B cell (primary cell): ENCODE measurements around the gene RRP12. TPM values are rescaled to one million over a fixed set of nuclear protein-coding genes. Genes with fewer than 3 reads are reported as not detected.

Experiments used
- ATAC-seq: fragments of 200-7000 bp; cut with Tn5 transposase; one replicate; pipeline ENCODE4 v1.10.0; 2021; ENCODE audit warnings: low read depth, mild to moderate bottlenecking, moderate number of reproducible peaks, moderate library complexity
- CTCF ChIA-PET: fragments of 350-600 bp; sonication (Branson Sonifier 250); formaldehyde crosslinking; loops from one replicate; lab custom pipeline; 2021; ENCODE audit warnings: antibody characterized with exemption, inconsistent platforms; lab: Charles Lee
- POLR2A ChIA-PET: fragments of 350-600 bp; sonication (Branson Sonifier 250); formaldehyde crosslinking; loops from one replicate; lab custom pipeline; 2021; ENCODE audit warnings: antibody characterized with exemption; lab: Charles Lee
- DNase-seq: peaks from one replicate; pipeline ENCODE4 v3.0.0; 2013
- H2AFZ ChIP-seq: 2 replicates; pipeline ENCODE4 v1.6.1; 2012; ENCODE audit warnings: mild to moderate bottlenecking, low read depth, low read length; ENCODE audit not compliant: insufficient read depth, poor library complexity, severe bottlenecking
- H3K27ac ChIP-seq, 2 donors: 1 replicate in 1 of 2; 2 replicates in 1 of 2; pipeline ENCODE4 v1.5.1; 2012 to 2013; ENCODE audit warnings: low read length in 2 of 2, mild to moderate bottlenecking in 2 of 2, moderate library complexity in 1 of 2
- H3K27me3 ChIP-seq, 4 experiments: fragments of 200-600 bp in 1 of 4; sonication (generic) in 1 of 4; replicated peaks in 1 of 4; 1 replicate in 2 of 4; 2 replicates in 2 of 4; pipeline versions ENCODE4 v1.6.1 to v1.7.0; 2013 to 2016; ENCODE audit warnings: low read length in 3 of 4, mild to moderate bottlenecking in 2 of 4, mixed read lengths in 1 of 4, moderate library complexity in 1 of 4; ENCODE audit not compliant: insufficient read depth in 4 of 4, control insufficient read depth in 3 of 4; ENCODE audit errors: control extremely low read depth in 1 of 4
- H3K36me3 ChIP-seq, 2 experiments: replicated peaks in 1 of 2; 1 replicate in 1 of 2; 2 replicates in 1 of 2; pipeline versions ENCODE4 v1.6.1 to v1.7.1; 2013; ENCODE audit warnings: low read length in 1 of 2; ENCODE audit not compliant: insufficient read depth in 2 of 2, control insufficient read depth in 1 of 2; ENCODE audit errors: control extremely low read depth in 1 of 2, extremely low read depth in 1 of 2
- H3K4me1 ChIP-seq, 2 donors: fragments of 200-600 bp in 1 of 2; sonication (generic) in 1 of 2; 1 replicate in 1 of 2; 2 replicates in 1 of 2; pipeline versions ENCODE4 v1.5.1 to v1.6.1; 2013 to 2017; ENCODE audit warnings: low read length in 2 of 2; ENCODE audit not compliant: control insufficient read depth in 2 of 2, insufficient read depth in 2 of 2
- H3K4me2 ChIP-seq: replicated peaks from 2 replicates; pipeline ENCODE3; 2012; ENCODE audit warnings: mild to moderate bottlenecking, low read depth, low read length; ENCODE audit not compliant: poor library complexity, severe bottlenecking
- H3K4me3 ChIP-seq, 5 experiments: fragments of 200-600 bp in 1 of 5; sonication (generic) in 1 of 5; 1 replicate in 3 of 5; 2 replicates in 2 of 5; pipeline versions ENCODE4 v1.5.1 to v1.7.0; 2011 to 2016; ENCODE audit warnings: low read length in 4 of 5, mild to moderate bottlenecking in 4 of 5, low read depth in 2 of 5, control low read depth in 1 of 5, moderate library complexity in 1 of 5; ENCODE audit not compliant: insufficient read depth in 1 of 5; ENCODE audit errors: control extremely low read depth in 1 of 5, extremely low read depth in 1 of 5
- H3K79me2 ChIP-seq: fragments of 200-600 bp; sonication (generic); one replicate; pipeline ENCODE4 v1.6.0; 2016; ENCODE audit warnings: low read length; ENCODE audit not compliant: control insufficient read depth, insufficient read depth
- H3K9ac ChIP-seq: fragments of 200-600 bp; sonication (generic); 2 replicates; pipeline ENCODE4 v1.6.1; 2017; ENCODE audit warnings: mild to moderate bottlenecking, low read length, moderate library complexity
- H3K9me3 ChIP-seq, 3 donors: one replicate each; pipeline versions ENCODE4 v1.6.1 to v1.7.1; 2013; ENCODE audit warnings: low read length in 2 of 3; ENCODE audit not compliant: control insufficient read depth in 2 of 3, insufficient read depth in 1 of 3; ENCODE audit errors: control extremely low read depth in 1 of 3
- H4K20me1 ChIP-seq: 2 replicates; pipeline ENCODE4 v1.6.0; 2012; ENCODE audit warnings: mild to moderate bottlenecking, low read length; ENCODE audit not compliant: insufficient read depth, control insufficient read depth, poor library complexity, severe bottlenecking
- H3K27ac Mint-ChIP-seq: one replicate; pipeline ENCODE4 v1.8.0; 2021; ENCODE audit warnings: mixed read lengths
- H3K27me3 Mint-ChIP-seq: one replicate; pipeline ENCODE4 v1.8.0; 2021; ENCODE audit warnings: mixed read lengths
- H3K4me1 Mint-ChIP-seq: one replicate; pipeline ENCODE4 v1.8.0; 2021; ENCODE audit warnings: mixed read lengths
- H3K4me3 Mint-ChIP-seq: one replicate; pipeline ENCODE4 v1.8.0; 2021; ENCODE audit warnings: mixed read lengths
- H3K9me3 Mint-ChIP-seq: one replicate; pipeline ENCODE4 v1.8.0; 2022; ENCODE audit warnings: mixed read lengths; ENCODE audit not compliant: insufficient read depth
- CTCF ChIP-seq: fragments of 200-600 bp; IDR thresholded peaks from one replicate; pipeline ENCODE4 v1.8.0; 2022; ENCODE audit warnings: antibody characterized with exemption, mild to moderate bottlenecking
- EZH2 ChIP-seq: IDR thresholded peaks from 2 replicates; pipeline ENCODE4 v1.6.1; 2012; ENCODE audit warnings: borderline replicate concordance, low read depth, mild to moderate bottlenecking, moderate library complexity, low read length; ENCODE audit not compliant: insufficient read depth, poor library complexity, severe bottlenecking
- WGBS: methylation state at CpG from one replicate; pipeline ENCODE4 v1.1.5; 2013; ENCODE audit warnings: missing lambda C conversion rate; ENCODE audit not compliant: insufficient coverage; 5-methylcytosine and 5-hydroxymethylcytosine counted together
- intact Hi-C: fragments of 100-400 bp; cut with micrococcal nuclease; formaldehyde crosslinking; loops from one replicate; pipeline ENCODE4 v1.10.0; 2022
- polyA plus RNA-seq: library from polyadenylated mRNA; depleted of rRNA; stranded (reverse); fragments of >200 nt; gene quantifications from 2 replicates; pipeline ENCODE4 v1.2.3, GENCODE V29; 2012
- total RNA-seq, 2 donors: library from RNA; stranded (reverse); fragments of 120-200 nt in 1 of 2; gene quantifications; 1 replicate in 1 of 2; 2 replicates in 1 of 2; pipeline versions ENCODE4 v1.2.3 to v1.2.4, GENCODE V29; 2013 to 2022

The RRP12 gene
- total and polyA plus RNA-seq, 2 donors (not counting 1 experiment from before 2014, with no cell fraction given) = 19.3 to 35.7 TPM

GRCh38 chr10:97401455-97401919 is 347 bp upstream of the RRP12 start:
- H3K4me1 ChIP-seq = peaks cover 12 to 19% of the 10 kb centered on the region in 2 donors
- no peaks in the 10 kb centered on the region for H3K27me3 Mint-ChIP-seq
- H3K79me2 ChIP-seq = peaks cover 13% of the 10 kb centered on the region
- H3K4me3 Mint-ChIP-seq = peak overlapping the region; percentile 98
- ChIA-PET POLR2A (interaction anchor here (0.7 to 1.6 kb wide), 3 partner anchors 14 to 82 kb away, joined by 3 to 12 read pairs (median 3); partner anchors contain the start of gene FRAT1), CTCF (interaction anchor here (0.6 to 3.0 kb wide), 10 partner anchors 8 to 1172 kb away, joined by 3 to 16 read pairs (median 4); partner anchors contain the start of gene FRAT1)
- peak overlapping the region; percentile 83 for H3K9ac ChIP-seq
- no peaks in the 10 kb centered on the region for H3K9me3 Mint-ChIP-seq
- H2AFZ ChIP-seq = peak overlapping the region; percentile 64
- H3K4me1 Mint-ChIP-seq = peaks cover 19% of the 10 kb centered on the region
- peaks cover 0 to 2% of the 10 kb centered on the region in 2 experiments for H3K36me3 ChIP-seq
- 58% methylated on average over 5 of the region's 13 CpGs for WGBS
- peaks cover 5% of the 10 kb centered on the region for H4K20me1 ChIP-seq
- DNase-seq (no peak), ATAC-seq (no peak)
- peak overlapping the region; percentile 81 for H3K4me2 ChIP-seq
- H3K4me3 ChIP-seq = peak overlapping the region in 4 of 5 experiments; percentile 77 to 98 (median 88)
- H3K27ac ChIP-seq = peak overlapping the region; percentile 90 to 94
- H3K9me3 ChIP-seq = no peaks in the 10 kb centered on the region
- TF ChIP-seq CTCF = no peak
- TF ChIP-seq EZH2 = no peak
- H3K27ac Mint-ChIP-seq = peak overlapping the region; percentile 97
- intact Hi-C loops = loop anchor here (1.0 kb wide), 7 partner anchors 25 to 286 kb away; partner anchors contain the start of genes ARHGAP19, AVPI1, EXOSC1 and FRAT2
- H3K27me3 ChIP-seq = no peaks in the 10 kb centered on the region
